Gastroesophageal sphincter (tissue), 4 donors: Measurements from ENCODE around the gene CDCP2. TPM values are rescaled to one million over a fixed set of nuclear protein-coding genes. Genes with fewer than 3 reads are reported as not detected.

Experiments
- ATAC-seq: fragments of 150-250 bp; one replicate; pipeline ENCODE4 v1.9.1; 2016; ENCODE audit warnings: mild to moderate bottlenecking, moderate library complexity
- H3K27ac ChIP-seq, 4 donors: fragments of 200-600 bp; sonication (generic) in 3 of 4; 1 replicate in 3 of 4; 2 replicates in 1 of 4; pipeline ENCODE4 v1.5.1; 2016 to 2019
- H3K27me3 ChIP-seq: fragments of 200-600 bp; sonication (generic); one replicate; pipeline ENCODE4 v1.5.1; 2019
- H3K36me3 ChIP-seq, 2 donors: fragments of 200-600 bp; sonication (generic); one replicate each; pipeline ENCODE4 v1.5.1; 2019; ENCODE audit warnings: control low read depth in 1 of 2
- H3K4me1 ChIP-seq, 3 donors: fragments of 200-600 bp; sonication (generic); 1 replicate in 2 of 3; 2 replicates in 1 of 3; pipeline ENCODE4 v1.5.1; 2016 to 2019; ENCODE audit warnings: control low read depth in 2 of 3
- H3K4me3 ChIP-seq, 2 donors: fragments of 200-600 bp; sonication (generic); one replicate each; pipeline ENCODE4 v1.5.1; 2019; ENCODE audit warnings: mild to moderate bottlenecking in 1 of 2, moderate library complexity in 1 of 2
- H3K9me3 ChIP-seq, 3 donors: fragments of 200-600 bp; sonication (generic); one replicate each; pipeline ENCODE4 v1.5.1; 2017 to 2019; ENCODE audit warnings: control low read depth in 2 of 3
- CTCF ChIP-seq, 4 experiments: fragments of 200-600 bp in 2 of 4; fragments of 450-650 bp in 2 of 4; sonication (generic) in 1 of 4; IDR thresholded peaks; one replicate each; pipeline ENCODE4 v1.5.1; 2017 to 2019; ENCODE audit warnings: antibody characterized with exemption in 4 of 4, mild to moderate bottlenecking in 2 of 4, moderate library complexity in 2 of 4
- EP300 ChIP-seq: sonication (generic); formaldehyde crosslinking; IDR thresholded peaks from one replicate; pipeline ENCODE4 v1.6.1; 2017; ENCODE audit warnings: antibody characterized with exemption, mild to moderate bottlenecking
- POLR2A ChIP-seq, 2 donors: fragments of 450-650 bp; IDR thresholded peaks; one replicate each; pipeline ENCODE4 v1.6.1; 2017; ENCODE audit warnings: antibody characterized with exemption in 2 of 2, mild to moderate bottlenecking in 2 of 2, moderate library complexity in 1 of 2
- POLR2AphosphoS5 ChIP-seq: sonication (generic); formaldehyde crosslinking; IDR thresholded peaks from one replicate; pipeline ENCODE4 v1.6.1; 2017; ENCODE audit warnings: antibody characterized with exemption
- WGBS, 2 donors: methylation state at CpG; one replicate each; pipeline ENCODE4 v1.1.5; 2018; ENCODE audit warnings: low coverage in 1 of 2; 5-methylcytosine and 5-hydroxymethylcytosine counted together
- total RNA-seq, 4 donors: library from RNA; depleted of rRNA; stranded (reverse); fragments of >200 nt; gene quantifications; one replicate each; pipeline ENCODE4 v1.1.0, GENCODE V29; 2016

CDCP2 gene
- total RNA-seq, 4 donors from 2014 or later = 0.13 to 0.23 TPM; not detected in 2

- no peak for ATAC-seq
- Histone ChIP-seq H3K4me3 (no peak overlapping the region), H3K27ac (no peak overlapping the region), H3K27me3 (no peaks in the 10 kb centered on the region), H3K4me1 (no peaks in the 10 kb centered on the region), H3K36me3 (peaks cover 0 to 60% of the 10 kb centered on the region in 2 donors), H3K9me3 (no peaks in the 10 kb centered on the region)
- TF ChIP-seq CTCF (IDR thresholded peaks at IDR 0.05) (no peak), EP300 (no peak), POLR2A (IDR thresholded peaks at IDR 0.05) (no peak), POLR2AphosphoS5 (no peak)
- 88 to 95% methylated on average over 3 to 5 of the region's 5 CpGs for WGBS, 2 donors
These were observed 28.0 kb upstream of the CDCP2 start for GRCh38 chr1:54180701-54181360.

- no peaks in the 10 kb centered on the region for H3K9me3 ChIP-seq
- peaks cover 0 to 3% (median 0%) of the 10 kb centered on the region in 3 donors for H3K4me1 ChIP-seq
- no peak overlapping the region for H3K4me3 ChIP-seq
- H3K36me3 ChIP-seq = peaks cover 0 to 71% of the 10 kb centered on the region in 2 donors
- TF ChIP-seq POLR2AphosphoS5 (no peak), EP300 (no peak), CTCF (IDR thresholded peaks at IDR 0.05) (no peak)
- H3K27ac ChIP-seq = no peak overlapping the region
- no peaks in the 10 kb centered on the region for H3K27me3 ChIP-seq
- 0 to 67% methylated on average over 1 to 3 of the region's 9 CpGs for WGBS, 2 donors
- ATAC-seq = no peak
These were observed 25.7 kb upstream of the CDCP2 start for GRCh38 chr1:54178296-54179070.

- H3K27me3 ChIP-seq = no peaks in the 10 kb centered on the region
- TF ChIP-seq EP300 (no peak), POLR2A (IDR thresholded peaks at IDR 0.05) (no peak)
- no peaks in the 10 kb centered on the region for H3K9me3 ChIP-seq
- H3K4me1 ChIP-seq = peaks cover 0 to 3% (median 0%) of the 10 kb centered on the region in 3 donors
- 86% methylated on average over 1 of the region's 8 CpGs; no CpG with 5 or more reads in 1 of the 2 donors for WGBS, 2 donors
- no peak for ATAC-seq
- H3K36me3 ChIP-seq = peaks cover 0 to 75% of the 10 kb centered on the region in 2 donors
- H3K4me3 ChIP-seq = no peak overlapping the region
- no peak overlapping the region for H3K27ac ChIP-seq
These were observed 24.9 kb upstream of the CDCP2 start for GRCh38 chr1:54177726-54178125.

GRCh38 chr1:54176621-54177327 is 24.0 kb upstream of the CDCP2 start:
- no peak for TF ChIP-seq CTCF (IDR thresholded peaks at IDR 0.05)
- no peak for TF ChIP-seq POLR2AphosphoS5
- TF ChIP-seq EP300 = no peak
- no peak for TF ChIP-seq POLR2A (IDR thresholded peaks at IDR 0.05)
- Histone ChIP-seq H3K4me1 (peaks cover 0 to 3% (median 0%) of the 10 kb centered on the region in 3 donors), H3K9me3 (no peaks in the 10 kb centered on the region), H3K27ac (no peak overlapping the region), H3K27me3 (no peaks in the 10 kb centered on the region), H3K4me3 (no peak overlapping the region), H3K36me3 (peaks cover 0 to 72% of the 10 kb centered on the region in 2 donors)
- no peak for ATAC-seq
- 86 to 93% methylated on average over 1 to 3 of the region's 6 CpGs for WGBS, 2 donors

GRCh38 chr1:54174106-54174505 is 21.3 kb upstream of the CDCP2 start:
- Histone ChIP-seq H3K36me3 (peaks cover 0 to 50% of the 10 kb centered on the region in 2 donors), H3K4me3 (no peak overlapping the region), H3K4me1 (peaks cover 0 to 3% (median 0%) of the 10 kb centered on the region in 3 donors), H3K27me3 (no peaks in the 10 kb centered on the region), H3K9me3 (no peaks in the 10 kb centered on the region), H3K27ac (no peak overlapping the region)
- 87 to 100% methylated on average over 1 to 4 of the region's 4 CpGs for WGBS, 2 donors
- ATAC-seq = no peak
- no peak for TF ChIP-seq EP300
- no peak for TF ChIP-seq POLR2AphosphoS5
- TF ChIP-seq POLR2A (IDR thresholded peaks at IDR 0.05) = no peak
- TF ChIP-seq CTCF (IDR thresholded peaks at IDR 0.05) = no peak
